ENCODE data around the gene TRAF4. TPM values are rescaled to one million over a fixed set of nuclear protein-coding genes. Genes with fewer than 3 reads are reported as not detected.

The TRAF4 gene
- total and polyA plus RNA-seq, 9 of the 15 experiments (the other 6 are each of a cell fraction or from before 2014, with no cell fraction given) = 2.4 to 147 (median 72.4) TPM

- peak; percentile 78; the same call in 1 of the 2 replicates for TF ChIP-seq ZNF592 (IDR thresholded peaks at IDR 0.05)
- peak; percentile 36; the same call in 1 of the 2 replicates for TF ChIP-seq ETV1 (tag; conservative IDR thresholded peaks at IDR 0.05; ENCODE audit: low read depth)
- peak; percentile 52 for TF ChIP-seq NCOR1 (IDR thresholded peaks at IDR 0.05)
- TF ChIP-seq SUPT5H (IDR thresholded peaks at IDR 0.05) = 0 out of 2 replicates have a peak, but pooled peaks have one; percentile 49
- TF ChIP-seq ARID1B (IDR thresholded peaks at IDR 0.05) = peak; percentile 50; the same call in 1 of the 2 replicates
- TF ChIP-seq, protein P1, sequence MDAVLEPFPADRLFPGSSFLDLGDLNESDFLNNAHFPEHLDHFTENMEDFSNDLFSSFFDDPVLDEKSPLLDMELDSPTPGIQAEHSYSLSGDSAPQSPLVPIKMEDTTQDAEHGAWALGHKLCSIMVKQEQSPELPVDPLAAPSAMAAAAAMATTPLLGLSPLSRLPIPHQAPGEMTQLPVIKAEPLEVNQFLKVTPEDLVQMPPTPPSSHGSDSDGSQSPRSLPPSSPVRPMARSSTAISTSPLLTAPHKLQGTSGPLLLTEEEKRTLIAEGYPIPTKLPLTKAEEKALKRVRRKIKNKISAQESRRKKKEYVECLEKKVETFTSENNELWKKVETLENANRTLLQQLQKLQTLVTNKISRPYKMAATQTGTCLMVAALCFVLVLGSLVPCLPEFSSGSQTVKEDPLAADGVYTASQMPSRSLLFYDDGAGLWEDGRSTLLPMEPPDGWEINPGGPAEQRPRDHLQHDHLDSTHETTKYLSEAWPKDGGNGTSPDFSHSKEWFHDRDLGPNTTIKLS (IDR thresholded peaks at IDR 0.05; ENCODE audit: borderline replicate concordance, low read depth) = peak; percentile 31
- peak; percentile 47 for TF ChIP-seq CREB1 (IDR thresholded peaks at IDR 0.05)
- no peak for TF ChIP-seq CREB1 (CRISPR knock-in tag; IDR thresholded peaks at IDR 0.05)
- TF ChIP-seq LCOR (CRISPR knock-in tag; IDR thresholded peaks at IDR 0.05) = no peak
- no peak for TF ChIP-seq ZNF57 (CRISPR knock-in tag; IDR thresholded peaks at IDR 0.05)
- TF ChIP-seq MEF2A (IDR thresholded peaks at IDR 0.05; ENCODE audit: control insufficient read depth, low read depth, low read length) = no peak
- peak in 1 of 2 experiments; percentile 80; a peak in 2 of 4 replicates for TF ChIP-seq TEAD1 (CRISPR knock-in tag; IDR thresholded peaks at IDR 0.05)
- TF ChIP-seq SMARCC2 (IDR thresholded peaks at IDR 0.05; ENCODE audit: low read depth) = no peak
- TF ChIP-seq, protein P2, sequence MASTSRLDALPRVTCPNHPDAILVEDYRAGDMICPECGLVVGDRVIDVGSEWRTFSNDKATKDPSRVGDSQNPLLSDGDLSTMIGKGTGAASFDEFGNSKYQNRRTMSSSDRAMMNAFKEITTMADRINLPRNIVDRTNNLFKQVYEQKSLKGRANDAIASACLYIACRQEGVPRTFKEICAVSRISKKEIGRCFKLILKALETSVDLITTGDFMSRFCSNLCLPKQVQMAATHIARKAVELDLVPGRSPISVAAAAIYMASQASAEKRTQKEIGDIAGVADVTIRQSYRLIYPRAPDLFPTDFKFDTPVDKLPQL (IDR thresholded peaks at IDR 0.05; ENCODE audit: extremely low read depth, insufficient read length) = no peak
- TF ChIP-seq GTF2F1 (IDR thresholded peaks at IDR 0.05; ENCODE audit: low read depth, low read length) = peak; percentile 34; the same call in 1 of the 2 replicates
- TF ChIP-seq ZNF263 (CRISPR knock-in tag; IDR thresholded peaks at IDR 0.05; ENCODE audit: borderline replicate concordance) = 0 out of 2 replicates have a peak, but pooled peaks have one; percentile 42
- no peak for TF ChIP-seq ZFP1 (CRISPR knock-in tag; IDR thresholded peaks at IDR 0.05)
- peak; percentile 74 for TF ChIP-seq SMARCA4 (IDR thresholded peaks at IDR 0.05)
- peak; percentile 55 for TF ChIP-seq ZFX (CRISPR knock-in tag; IDR thresholded peaks at IDR 0.05)
- no peak for TF ChIP-seq ZNF184 (CRISPR knock-in tag; IDR thresholded peaks at IDR 0.05)
- peak in 1 of 2 experiments; percentile 16; a peak in 1 of 4 replicates for TF ChIP-seq KDM1A (IDR thresholded peaks at IDR 0.05)
- no peak for TF ChIP-seq BDP1 (IDR thresholded peaks at IDR 0.05; ENCODE audit: insufficient read depth, insufficient read length)
Observed at GRCh38 chr17:28743243-28744103, at the start of gene TRAF4 (continued).

All from K562 (cell line).